NCI-H2107 (cell line): ENCODE data around the gene PIAS1.
"Not testable (repeated sequence)": the region's sequence is repeated elsewhere in the genome, so short reads cannot be mapped to it uniquely, and the experiment has no call there.

Source experiments
- DNase-seq: peaks from one replicate; lab custom pipeline; 2025; lab: John Stamatoyannopoulos, UW

Gene PIAS1

DNA sequence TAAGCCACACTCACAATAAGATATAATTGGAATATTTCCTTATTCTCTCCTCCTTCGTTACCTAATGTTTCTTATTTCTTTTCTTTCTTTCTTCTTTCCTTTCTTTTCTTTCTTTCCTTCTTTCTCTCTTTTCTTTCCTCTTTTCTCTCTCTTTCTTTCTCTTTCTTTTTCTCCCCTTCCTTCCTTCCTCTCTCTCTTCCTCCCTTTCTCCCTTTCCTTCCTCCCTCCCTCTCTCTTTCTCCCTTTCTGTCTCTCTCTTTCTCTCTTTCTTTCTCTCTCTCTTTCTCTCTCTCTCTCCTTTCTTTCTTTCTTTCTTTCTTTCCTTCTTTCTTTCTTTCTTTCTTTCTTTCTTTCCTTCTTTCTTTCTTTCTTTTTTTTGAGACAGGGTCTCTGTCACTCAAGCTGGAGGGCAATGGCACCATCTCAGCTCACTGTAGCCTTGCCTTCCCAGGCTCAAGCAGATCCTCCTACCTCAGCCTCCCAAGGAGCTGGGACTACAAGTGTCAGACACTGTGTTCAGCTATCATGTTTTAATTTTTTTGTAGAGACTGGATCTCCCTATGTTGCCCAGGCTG, 19.3 kb upstream of the PIAS1 start:
- no peak for DNase-seq

DNA sequence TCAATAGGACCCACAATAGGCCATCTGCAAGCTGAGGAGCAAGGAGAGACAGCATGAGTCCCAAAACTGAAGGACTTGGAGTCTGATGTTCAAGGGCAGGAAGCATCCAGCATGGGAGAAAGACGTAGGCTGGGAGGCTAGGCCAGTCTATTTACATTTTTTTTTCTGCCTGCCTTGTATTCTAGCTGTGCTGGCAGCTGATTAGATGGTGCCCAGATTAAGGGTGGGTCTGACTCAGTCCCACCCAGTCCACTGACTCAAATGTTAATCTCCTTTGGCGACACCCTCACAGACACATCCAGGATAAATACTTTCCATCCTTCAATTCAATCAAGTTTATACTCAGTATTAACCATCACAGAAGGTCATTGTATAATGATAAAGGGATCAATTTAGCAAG, 15.9 kb upstream of the PIAS1 start:
- DNase-seq: no peak

DNA sequence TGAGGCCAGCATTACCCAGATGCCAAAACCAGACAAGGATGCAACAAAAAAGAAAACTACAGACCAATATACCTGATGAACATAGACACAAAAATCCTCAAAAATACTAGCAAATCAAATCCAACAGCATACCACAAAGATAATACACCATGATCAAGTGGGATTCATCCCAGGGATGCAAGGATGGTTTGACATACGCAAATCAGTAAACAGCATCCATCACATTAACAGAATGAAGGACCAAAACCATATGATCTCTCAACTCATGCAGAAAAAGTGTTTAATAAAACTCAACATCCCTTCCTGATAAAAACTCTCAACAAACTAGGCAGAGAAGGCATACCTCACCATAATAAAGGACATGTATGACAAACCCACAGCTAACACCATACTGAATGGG, 14.0 kb upstream of the PIAS1 start:
- no peak for DNase-seq

DNA sequence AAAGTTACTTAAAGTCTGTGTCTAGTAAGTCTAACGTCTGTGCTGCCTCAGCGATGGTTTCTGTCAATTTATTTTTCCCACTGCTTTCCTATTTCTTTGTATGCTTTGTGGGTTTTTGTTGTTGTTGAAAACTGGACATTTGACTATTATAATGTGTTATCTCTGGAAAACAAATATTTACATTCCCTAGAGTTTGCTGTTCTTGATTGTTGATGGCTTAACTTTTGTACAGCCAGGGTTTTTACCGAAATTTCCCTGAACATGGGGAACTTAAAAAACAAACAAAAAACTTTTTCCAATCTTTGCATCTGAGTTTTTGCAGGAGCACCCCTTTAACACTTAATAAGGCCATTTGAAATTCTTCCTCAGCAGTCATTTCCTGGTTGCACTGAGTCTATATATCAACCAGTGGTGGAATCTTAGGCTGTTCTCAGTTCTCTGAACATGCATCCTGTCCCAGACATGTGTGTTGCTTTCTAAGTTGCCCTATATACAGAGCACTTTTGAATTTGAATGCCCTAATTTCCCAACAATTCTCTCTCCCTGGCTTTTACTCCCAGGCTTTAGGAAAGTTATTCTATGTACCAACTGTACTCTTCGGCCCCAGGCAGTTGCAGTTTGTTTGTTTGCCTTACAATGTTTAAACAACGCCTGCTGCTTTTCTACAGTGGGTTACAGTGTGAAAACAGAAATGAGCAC, 11.8 kb upstream of the PIAS1 start:
- DNase-seq: no peak

DNA sequence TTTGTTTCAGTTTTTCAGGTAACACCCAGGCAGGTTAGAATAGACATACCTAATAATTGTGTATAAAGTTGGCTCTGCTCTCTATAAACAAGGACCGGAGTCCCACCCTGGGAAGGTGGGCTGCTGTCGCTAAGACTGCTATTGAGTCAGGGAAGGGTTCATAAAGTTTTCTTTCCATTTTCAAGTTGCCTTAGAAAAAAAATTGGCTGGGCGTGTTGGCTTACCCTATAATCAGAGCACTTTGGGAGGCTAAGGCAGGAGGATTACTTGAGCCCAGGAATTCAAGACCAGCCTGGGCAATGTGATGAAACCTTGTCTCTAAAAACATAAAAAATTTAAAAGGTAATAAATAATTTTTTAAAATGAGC, 11.3 kb upstream of the PIAS1 start:
- no peak for DNase-seq

DNA sequence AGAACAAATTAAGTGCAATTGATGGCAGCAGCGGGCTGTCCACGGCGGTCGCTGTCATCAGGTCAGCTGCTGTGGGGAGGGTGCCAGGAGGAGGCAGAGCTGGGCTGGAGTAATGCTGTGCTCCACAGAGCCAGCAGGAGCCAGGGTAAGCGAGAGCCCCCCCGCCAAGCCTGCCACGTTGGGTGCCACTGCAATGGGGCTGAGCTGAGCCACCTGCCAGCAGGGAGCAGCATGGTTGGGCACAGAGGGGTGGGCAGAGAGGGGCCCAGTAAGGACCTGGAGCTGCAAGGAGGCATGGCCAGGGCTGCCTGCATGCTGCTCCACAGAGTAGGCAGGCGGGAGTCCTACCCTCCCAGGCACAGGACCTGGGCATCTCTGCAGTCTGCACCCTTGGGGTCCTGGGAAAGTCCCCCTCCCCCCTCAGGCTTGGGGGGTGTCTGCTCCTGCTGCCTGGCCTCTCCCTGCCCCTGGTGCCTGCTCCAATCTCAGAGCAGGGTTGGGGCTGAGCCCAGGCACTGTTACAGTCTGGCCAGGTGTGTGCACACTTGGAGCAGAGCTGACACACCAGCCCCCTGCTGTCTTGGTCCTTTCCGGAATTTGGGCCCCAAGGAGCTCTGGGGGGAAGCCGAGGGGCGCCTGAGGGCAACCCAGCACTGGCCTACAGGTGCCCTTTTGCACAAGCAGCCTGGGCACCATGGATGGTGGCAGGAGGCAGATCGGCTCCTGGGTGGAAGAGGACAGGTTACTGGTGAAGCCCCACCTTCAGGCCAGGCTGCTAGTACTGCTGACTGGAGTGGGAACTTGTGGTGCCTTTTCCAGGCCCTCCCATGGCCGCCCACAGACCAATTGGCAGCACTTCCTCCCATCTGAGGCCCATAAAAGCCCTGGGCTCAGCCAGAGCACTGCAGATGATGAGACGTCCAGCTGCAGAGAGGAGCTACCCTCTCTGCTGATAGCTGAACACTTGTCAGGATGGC, 8.5 kb upstream of the PIAS1 start:
- no peak for DNase-seq

DNA sequence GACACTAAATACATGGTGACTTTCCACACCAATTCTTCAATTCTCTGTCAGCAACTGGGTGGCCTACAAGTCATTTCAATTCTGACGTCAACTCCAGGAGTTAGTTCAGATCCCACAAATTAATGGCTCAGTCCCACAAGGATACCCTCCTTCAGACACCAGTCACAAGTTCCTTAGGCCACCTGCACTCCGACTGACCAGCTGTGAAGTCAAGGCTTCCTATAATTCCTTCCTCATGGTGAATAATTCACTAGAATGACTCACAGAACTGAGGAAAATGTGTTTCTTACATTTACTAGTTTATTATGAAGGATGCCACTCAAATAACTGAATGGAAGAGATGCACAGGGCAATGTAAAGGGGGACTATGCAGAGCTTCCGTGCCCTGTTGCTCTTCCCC, 6.3 kb upstream of the PIAS1 start:
- no peak for DNase-seq

DNA sequence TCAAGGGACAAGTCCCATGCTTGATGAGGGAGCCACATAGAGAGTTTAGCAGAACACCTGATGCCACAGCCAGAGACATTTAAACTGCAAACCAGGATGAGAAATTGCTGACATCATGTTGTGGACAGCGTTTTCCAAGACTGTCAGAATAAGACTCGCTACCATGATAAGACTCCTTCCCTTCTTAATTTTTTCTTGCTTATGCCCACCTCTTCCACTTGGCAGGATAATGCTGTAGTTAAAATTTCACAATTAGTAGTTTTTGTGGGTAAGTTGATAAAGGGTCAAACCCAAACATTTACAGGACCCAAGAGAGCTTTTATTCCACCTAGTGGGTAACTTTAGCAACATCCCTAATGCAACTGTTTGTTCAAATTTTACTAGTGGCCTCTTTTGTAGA, 3.0 kb upstream of the PIAS1 start:
- DNase-seq: no peak

DNA sequence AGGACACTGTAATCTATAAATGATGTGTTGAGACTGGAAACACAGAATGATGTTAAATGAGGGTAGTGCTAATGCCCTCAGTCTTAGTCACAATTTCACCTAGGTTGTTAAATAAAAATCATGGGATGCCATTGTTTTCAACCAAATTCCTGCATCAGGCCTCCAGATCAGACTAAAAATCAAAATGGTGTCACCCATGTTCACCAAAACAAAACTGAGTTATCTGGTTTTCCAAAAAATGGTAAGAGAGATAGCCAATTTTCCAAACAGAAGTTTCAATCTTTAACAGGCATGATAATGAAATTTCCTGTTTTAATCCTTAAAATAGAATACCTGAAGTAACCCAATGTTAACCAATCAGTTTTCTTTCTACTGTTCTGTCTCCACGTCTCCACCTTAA, 2.2 kb upstream of the PIAS1 start:
- DNase-seq: no peak

DNA sequence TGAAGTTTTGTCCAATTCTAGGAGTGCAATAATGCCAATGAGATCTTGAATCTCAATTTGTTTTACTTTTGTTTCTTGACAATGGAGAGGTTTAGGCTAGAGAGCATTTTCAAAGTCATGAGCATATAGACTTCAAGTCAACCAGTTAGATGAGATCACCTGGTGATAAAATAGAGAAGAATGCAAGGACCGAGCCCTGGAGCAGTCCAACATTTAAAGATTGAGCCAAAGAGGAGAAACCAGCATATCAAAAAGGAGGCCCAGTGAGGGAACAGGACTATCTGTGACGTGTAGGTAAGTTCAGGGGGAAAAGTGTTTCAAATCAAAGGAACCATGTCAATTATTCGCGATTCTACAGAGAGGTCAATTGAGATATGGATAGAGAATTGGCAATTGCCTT, 1.7 kb upstream of the PIAS1 start:
- no peak for DNase-seq

DNA sequence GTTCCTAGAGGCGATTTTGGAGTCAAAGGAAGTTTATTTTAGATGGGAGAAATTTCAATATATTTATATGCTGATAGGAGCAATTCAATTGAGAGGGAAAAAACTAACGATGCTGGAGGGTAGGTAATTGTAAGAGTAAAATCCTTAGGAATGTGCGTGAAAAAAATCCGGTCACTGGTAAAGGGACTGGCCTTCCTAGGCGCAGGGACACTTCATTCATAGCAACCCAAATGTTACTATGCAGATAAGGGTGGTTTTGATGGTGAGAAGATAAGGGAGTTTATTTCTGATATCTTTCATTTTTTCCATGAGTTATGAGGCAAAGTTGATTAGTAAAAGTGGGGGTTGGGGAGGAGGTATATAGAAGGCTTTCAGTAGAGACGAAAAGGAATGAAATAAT, 1.1 kb upstream of the PIAS1 start:
- no peak for DNase-seq

DNA sequence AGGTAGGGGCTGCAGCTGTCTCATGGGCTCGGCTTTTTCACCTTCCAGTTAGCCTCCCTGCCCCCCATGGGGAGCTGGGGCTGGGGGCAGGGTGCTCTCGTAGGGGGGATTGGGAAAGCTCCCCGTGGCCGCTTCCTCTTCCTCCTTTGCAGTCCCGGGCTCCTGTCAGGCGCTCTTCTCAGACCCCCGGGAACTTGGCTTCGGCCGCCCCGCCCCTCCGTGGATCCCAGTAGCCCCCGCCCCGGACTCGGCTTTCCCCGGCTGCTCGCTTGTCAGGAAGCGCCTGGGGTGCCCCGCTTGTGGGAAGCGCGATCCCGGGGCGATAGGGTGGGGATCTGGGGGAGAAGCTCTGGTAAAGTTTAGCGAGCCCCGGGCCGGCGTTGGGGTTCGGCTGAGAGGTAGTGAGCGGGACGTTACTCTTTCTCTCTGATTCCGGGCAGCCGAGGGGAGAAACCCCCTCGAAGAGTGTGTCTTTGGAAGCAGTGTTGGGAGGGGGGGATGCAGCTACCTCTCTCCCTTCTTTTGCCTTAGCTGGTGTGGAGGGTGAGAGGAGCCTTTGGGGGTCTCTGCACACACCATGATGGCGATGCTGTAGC, 611 bp downstream of the PIAS1 start:
- no peak for DNase-seq

DNA sequence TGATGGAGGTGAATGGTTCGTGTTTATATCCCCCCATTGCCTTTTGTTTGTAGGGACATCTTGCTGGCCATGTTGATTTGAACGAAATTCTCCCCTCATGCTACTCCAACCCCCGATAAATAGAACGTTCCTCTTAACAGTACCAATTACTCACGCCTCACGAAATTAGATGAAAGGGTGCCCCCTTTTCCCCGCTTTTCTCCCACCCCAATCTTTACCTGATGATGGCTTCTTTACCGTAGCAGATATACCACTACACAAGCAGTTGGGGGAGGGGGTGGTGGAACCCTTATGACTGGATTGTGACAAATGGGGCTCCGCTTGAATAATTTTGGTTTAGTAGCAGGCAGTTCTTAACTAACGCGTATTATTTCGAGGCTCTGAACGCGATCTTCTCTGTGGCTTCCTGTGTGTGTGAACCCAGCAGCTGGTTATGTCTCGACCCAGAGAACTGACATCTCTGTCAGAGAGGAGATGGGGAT, 1.1 kb downstream of the PIAS1 start:
- no peak for DNase-seq

DNA sequence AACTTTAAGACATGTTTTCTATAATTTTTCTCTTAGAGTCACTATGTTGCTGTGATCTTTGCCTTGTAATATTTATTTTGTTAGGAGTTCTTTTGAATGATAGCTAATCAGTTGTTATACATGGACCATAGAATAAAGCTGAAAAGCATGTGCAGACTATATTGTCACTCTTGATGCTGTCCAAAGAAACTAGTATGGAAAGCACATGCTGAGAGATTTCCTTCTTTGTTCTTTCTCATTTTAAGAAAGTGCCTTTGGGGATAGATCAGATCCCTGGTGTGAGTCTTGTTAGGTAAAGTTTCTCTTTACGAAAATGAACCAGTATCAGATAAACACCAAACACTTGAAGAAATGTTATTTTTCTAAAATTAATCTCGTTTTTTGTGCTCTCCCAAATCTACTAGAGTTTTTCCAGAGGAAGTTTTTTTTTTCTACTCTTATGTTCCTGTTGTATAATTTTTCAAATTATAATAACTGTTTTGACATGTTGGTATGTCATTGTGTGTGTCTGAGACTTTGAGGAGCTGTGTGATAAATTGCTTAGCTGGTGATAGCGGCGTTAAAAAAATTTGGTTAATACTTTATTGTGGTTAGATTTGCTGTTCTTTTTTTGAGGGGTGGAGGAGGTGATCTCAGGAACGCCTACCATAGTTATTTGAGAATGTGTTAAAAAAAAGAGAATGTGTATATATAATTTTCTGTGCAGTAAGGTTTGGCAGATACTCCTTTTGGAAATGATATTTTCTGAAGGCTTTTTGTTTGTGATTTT, 2.2 kb downstream of the PIAS1 start:
- DNase-seq: no peak

DNA sequence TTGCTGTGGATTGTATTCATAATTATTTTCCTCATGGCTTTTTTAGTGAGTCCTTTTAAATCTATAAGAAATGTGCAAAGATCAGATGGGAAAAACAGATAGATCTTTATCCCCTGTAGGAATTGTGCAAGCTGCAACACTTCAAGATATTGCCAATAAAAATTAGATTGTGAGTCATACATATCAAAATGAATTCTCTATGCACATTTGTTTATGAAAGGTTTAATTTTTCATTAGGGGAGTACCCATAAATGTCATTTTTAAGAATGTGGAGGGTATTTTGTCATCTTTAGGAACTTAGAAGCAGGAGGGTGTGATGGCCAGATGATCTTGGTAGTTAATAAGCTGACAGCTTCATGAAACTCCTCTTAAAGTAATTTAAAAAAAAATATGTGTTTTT, 2.9 kb downstream of the PIAS1 start:
- DNase-seq: no peak

DNA sequence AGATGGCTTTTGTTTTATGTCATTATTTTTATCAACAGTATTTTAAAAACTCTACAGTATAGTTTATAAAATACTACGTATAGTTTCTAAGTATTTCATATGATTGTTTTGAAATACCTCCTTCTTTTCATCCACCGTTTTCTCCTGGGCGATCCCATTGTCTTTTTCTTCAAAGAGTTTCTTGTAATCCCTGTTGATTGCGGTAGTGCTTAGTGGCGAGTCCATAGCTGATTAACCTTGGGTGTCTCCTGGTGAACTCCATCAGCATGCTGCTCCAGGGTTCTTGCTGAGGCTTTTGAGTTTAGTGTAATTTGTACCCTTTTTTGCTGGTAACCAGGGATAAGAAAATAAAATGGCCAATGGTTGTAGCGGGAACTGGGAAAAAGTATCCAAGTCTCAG, 3.6 kb downstream of the PIAS1 start:
- DNase-seq: no peak

DNA sequence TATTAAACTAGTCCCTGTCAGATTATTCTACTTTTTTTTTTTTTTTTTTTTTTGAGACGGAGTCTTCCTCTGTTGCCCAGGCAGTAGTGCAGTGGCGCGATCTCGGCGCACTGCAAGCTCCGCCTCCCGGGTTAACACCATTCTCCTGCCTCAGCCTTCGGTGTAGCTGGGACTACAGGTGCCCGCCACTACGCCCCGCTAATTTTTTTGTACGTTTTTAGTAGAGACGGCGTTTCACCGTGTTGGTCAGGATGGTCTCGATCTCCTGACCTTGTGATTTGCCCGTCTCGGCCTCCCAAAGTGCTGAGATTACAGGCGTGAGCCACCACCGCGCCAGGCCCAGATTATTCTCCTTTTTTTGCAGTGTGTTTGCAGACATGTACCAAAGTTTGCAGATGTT, 4.9 kb downstream of the PIAS1 start:
- DNase-seq: not testable (repeated sequence)

DNA sequence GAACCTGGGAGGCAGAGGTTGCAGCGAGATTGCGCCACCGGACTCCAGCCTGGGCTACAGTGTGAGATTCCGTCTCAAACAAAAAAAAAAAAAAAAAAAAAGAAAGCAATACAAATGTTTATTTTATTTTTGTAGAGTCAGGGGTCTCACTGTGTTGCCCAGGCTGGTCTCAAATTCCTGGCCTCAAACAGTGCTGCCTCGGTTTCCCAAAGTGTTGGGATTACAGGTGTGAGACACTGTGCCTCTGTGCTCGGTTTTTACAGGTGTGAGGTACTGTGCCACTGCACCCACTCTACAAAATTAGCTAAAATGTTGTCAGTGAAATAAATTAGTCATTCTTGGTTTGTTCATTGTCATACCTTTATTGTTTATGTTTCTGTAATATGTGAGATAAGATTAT, 5.5 kb downstream of the PIAS1 start:
- DNase-seq: no peak

DNA sequence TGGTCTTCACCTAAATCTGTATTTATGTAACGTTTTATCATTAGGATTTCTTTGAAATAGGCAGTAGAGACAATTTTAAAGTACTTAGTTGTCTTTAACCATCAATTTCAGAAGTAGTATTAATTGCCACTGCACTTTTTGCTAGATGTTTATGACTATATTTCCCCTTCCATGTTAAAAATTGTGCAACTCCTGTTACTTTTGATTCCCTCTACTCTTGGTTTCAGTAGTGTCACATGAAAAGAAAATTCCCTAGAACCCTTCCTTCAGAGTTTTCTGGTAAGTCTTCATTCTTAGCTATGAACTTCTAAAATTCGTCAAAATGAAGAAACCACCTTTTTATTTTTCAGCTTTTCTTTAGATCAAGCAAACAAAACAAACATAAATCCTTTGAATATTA, 7.1 kb downstream of the PIAS1 start:
- DNase-seq: no peak

DNA sequence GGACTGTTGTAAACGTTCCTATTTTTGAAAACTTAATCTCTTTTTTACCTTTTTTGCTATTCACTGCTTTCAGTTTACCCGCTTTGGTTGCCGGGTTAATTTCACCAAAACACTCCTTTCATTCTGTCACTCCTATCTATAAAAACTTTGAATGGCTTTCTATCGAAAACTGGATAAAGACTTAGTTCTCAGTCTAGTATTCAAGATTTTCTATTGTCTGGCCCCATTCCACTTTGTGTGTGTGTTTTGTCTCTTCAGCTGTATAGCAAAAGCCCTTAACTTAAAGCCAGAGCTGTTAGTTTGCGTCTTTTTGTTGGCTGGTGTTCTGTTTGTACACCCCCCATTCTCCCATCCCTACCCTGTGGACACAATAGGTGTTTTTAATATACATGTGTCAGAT, 7.5 kb downstream of the PIAS1 start:
- DNase-seq: no peak

DNA sequence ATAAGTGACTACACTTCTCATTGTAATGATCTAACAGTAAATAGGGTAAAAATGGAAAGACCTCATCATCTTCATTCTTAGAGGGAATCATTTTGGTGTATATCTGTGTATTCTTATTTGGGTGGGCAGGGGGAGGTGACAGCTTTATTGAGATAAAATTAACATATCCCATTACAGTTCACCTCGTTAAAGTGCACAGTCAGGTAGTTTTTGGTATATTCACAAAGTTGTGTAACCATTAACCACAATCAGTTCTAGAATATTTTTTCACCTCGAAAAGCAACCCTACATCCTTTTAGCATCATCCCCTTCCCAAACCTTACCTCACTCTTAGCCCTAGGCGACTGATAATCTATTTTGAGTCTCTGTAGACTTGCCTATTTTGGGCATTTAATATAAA, 8.1 kb downstream of the PIAS1 start:
- no peak for DNase-seq

DNA sequence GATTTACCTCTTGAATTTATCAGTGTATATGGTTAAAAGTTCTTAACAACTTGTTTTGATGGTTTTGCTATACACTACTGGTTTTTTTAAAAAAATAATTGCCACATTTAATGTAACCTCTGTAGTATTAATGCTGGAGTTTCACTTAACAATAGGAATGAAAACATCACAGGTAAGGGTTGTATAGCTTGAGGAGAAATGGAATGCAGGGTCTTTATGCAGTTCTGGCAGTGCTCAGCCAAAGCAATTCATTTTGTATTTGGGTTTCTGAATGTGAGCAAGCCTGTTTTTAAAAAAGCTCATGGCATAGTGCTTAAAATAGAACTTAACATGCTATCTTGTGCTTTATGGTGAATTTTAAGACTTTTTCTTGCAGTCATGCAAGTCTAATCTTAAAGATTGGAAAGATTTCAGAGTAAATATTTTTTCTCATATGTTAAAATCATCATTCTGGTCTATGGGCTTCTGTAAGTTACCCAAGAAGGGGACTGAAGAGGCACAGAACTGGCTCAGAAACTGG, 8.9 kb downstream of the PIAS1 start:
- no peak for DNase-seq
